NB4 (cell line): ENCODE results near the gene HOXC6.

ENCODE experiments used
- DNase-seq: peaks from one replicate; pipeline ENCODE4 v3.0.0; 2010; ENCODE audit warnings: low read depth
- H3K4me3 ChIP-seq: one replicate; pipeline ENCODE4 v1.5.1; 2011; ENCODE audit warnings: mild to moderate bottlenecking, low read depth, low read length, moderate library complexity
- CTCF ChIP-seq: IDR thresholded peaks from one replicate; pipeline ENCODE4 v1.5.1; 2012; ENCODE audit warnings: low read depth, low read length
- MAX ChIP-seq: IDR thresholded peaks from 2 replicates; pipeline ENCODE4 v1.6.1; 2011; ENCODE audit warnings: low read depth, low read length
- MYC ChIP-seq: IDR thresholded peaks from 2 replicates; pipeline ENCODE4 v1.6.1; 2011; ENCODE audit warnings: low read depth, low read length
- POLR2A ChIP-seq: IDR thresholded peaks from 2 replicates; pipeline ENCODE4 v1.6.1; 2011; ENCODE audit warnings: mild to moderate bottlenecking; ENCODE audit not compliant: insufficient read length; ENCODE audit errors: extremely low read depth

The HOXC6 gene

DNA sequence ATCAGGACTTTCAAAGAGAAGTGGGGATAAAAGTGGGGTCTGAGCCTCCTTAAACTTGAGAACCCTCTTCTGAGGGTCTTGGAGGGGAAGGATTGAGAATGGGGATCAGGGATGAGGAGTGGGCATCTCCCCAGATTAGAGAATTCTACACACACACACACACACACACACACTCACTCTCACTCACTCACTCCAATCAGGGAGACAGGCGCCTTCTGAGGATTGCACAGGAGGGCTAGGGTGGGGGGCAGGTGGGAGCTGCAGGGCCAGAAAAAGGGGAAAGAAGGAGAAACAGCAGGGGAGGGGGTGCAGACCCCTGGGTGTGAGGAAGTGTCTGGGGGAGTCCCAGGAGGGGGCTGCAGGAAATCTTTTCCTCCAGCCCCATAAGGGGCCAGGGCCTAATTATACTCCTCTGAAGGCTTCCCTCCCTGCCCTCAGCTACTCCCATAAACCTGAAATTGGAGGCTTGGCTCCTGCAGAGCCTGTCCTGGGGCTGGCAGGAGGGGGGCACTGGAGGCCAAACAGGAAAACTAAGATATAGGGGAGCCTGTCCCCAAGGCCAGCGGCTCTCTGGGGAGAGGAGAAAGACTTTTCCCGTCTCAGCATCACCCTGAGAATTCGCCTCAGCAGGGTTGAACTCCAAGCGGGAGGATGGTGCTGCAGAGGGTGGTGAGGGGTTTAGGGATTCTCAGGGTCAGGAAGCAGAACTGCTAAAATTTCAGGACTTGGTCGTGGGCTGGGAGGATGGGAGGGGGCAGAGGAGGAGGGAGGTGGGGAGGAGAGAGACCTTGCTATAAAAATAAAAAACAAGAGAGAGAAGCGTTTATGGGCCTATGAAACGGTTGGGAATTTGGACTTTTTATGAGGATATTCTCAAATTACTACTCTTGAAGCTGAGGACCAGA lies 26.7 kb upstream of the HOXC6 start:
- TF ChIP-seq MAX: no peak
- TF ChIP-seq CTCF: no peak
- no peak for TF ChIP-seq POLR2A
- no peak for TF ChIP-seq MYC
- DNase-seq: no peak
- H3K4me3 ChIP-seq: no peak overlapping the region

GRCh38 chr12:54002278-54002914 lies 25.8 kb upstream of the HOXC6 start:
- H3K4me3 ChIP-seq: no peak overlapping the region
- TF ChIP-seq MAX (no peak), CTCF (no peak), MYC (no peak), POLR2A (no peak)
- no peak for DNase-seq

DNA sequence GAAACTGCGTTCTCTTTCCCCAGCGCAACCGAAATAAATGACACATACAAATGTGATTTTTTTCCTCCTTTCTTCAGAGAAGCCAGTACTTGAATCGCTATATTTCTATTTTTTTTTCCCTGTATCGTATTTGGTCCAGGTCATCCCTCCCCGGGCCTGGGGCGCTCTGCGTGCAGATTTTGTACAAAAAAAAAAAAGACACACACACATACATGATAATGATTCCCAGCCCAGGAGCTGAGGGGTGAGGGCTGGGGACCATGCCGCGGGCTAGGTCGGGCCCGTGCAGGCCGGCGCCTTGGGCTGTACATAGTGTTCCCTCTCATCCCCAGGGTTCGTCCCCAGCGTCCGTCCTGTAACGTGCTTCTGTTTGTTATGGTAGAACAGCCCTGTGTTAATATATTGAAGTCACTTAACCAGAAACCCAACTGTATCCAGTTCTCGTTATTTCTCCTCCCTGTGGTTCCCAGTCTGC lies 25.3 kb upstream of the HOXC6 start:
- no peak overlapping the region for H3K4me3 ChIP-seq
- no peak for TF ChIP-seq CTCF
- no peak for TF ChIP-seq MAX
- no peak for TF ChIP-seq MYC
- TF ChIP-seq POLR2A: no peak
- no peak for DNase-seq

DNA sequence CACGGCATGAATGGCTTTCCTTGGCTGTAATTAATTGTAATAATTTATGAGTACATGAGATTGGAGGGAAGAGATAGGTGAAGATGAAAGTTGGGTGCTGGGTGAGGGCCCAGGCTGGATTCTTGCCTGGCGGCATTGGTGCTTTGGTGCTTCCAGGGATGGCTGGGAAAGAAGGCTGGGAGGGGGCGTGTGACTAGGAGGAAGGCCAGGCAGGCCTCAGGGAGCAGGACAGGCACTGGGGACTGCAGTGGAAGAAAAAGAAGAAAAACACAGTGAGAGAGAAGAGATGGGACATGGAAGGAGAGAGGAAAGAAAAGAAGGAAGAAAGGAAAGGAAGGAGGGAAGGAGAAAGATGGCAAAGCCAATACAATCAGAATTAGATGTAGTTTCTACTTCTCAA lies 24.6 kb upstream of the HOXC6 start:
- TF ChIP-seq MAX (no peak), CTCF (no peak), MYC (no peak), POLR2A (no peak)
- no peak for DNase-seq
- no peak overlapping the region for H3K4me3 ChIP-seq

- TF ChIP-seq CTCF (no peak), POLR2A (no peak), MYC (no peak), MAX (no peak)
- DNase-seq: peak; percentile 31
- H3K4me3 ChIP-seq: no peak overlapping the region
Measured at GRCh38 chr12:54004063-54004840, 24.0 kb upstream of the HOXC6 start.
